ENCODE measurements around the gene UACA.

The UACA gene

DNA sequence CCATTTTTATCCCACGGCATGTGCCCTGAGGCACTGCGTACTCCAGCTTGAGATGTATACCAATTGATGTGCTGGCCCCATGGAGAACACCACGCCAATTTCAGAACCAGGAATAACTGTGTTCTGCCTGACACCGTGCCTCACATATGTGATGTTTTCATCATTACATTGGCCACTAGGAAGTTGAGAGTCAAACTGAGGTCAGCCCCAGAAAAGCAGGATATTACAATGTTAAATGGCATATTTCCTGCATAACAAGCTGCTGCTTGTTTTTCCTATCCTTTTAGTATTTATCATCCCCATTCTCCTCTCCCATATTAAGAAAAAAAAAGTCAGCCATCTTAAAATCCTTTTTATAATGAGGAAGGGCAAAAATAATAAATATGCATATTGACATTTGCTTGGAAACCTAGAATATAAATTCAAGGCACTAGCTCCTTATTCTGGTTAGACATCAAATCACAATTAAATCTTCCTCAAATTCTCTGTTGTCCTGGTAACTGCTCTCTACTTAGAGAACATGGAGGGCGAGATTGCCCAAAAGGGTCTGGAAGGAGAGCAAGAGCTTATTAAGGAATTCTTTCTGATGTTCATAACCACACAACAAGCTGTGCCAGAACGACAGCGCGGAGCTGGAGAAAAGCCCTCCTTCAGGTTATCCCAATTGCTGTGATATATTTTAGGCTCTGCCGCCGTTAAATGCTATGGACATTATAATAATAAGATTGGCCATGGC lies 112.6 kb downstream of the UACA start:
- no peak for DNase-seq (ENCODE audit: low read depth, low spot score)
- H3K4me3 ChIP-seq: no peak overlapping the region
- H3K9me3 ChIP-seq (ENCODE audit: low read depth, low read length): no peaks in the 10 kb centered on the region
- H3K36me3 ChIP-seq (ENCODE audit: insufficient read depth, low read length): no peaks in the 10 kb centered on the region
- H3K9ac ChIP-seq (ENCODE audit: insufficient read length): no peak overlapping the region
- TF ChIP-seq EZH2 (IDR thresholded peaks at IDR 0.05) (no peak), POLR2AphosphoS5 (IDR thresholded peaks at IDR 0.05; ENCODE audit: borderline replicate concordance, low read depth, low read length) (no peak), FOXP2 (optimal IDR thresholded peaks at IDR 0.05; ENCODE audit: control extremely low read depth, extremely low read length, insufficient read depth) (no peak)
- H3K27ac ChIP-seq: no peak overlapping the region

- no peak overlapping the region for H3K4me3 ChIP-seq
- H3K9me3 ChIP-seq (ENCODE audit: low read depth, low read length): no peaks in the 10 kb centered on the region
- H3K36me3 ChIP-seq (ENCODE audit: insufficient read depth, low read length): no peaks in the 10 kb centered on the region
- no peak for DNase-seq (ENCODE audit: low read depth, low spot score)
- no peak for TF ChIP-seq FOXP2 (optimal IDR thresholded peaks at IDR 0.05; ENCODE audit: control extremely low read depth, extremely low read length, insufficient read depth)
- TF ChIP-seq EZH2 (IDR thresholded peaks at IDR 0.05): no peak
- no peak for TF ChIP-seq POLR2AphosphoS5 (IDR thresholded peaks at IDR 0.05; ENCODE audit: borderline replicate concordance, low read depth, low read length)
- H3K9ac ChIP-seq (ENCODE audit: insufficient read length): no peak overlapping the region
- H3K27ac ChIP-seq: no peak overlapping the region
Measured at GRCh38 chr15:70647396-70647795, 116.0 kb downstream of the UACA start.

GRCh38 chr15:70646169-70646568 lies 117.2 kb downstream of the UACA start:
- no peak for DNase-seq (ENCODE audit: low read depth, low spot score)
- Histone ChIP-seq H3K9me3 (ENCODE audit: low read depth, low read length) (no peaks in the 10 kb centered on the region), H3K36me3 (ENCODE audit: insufficient read depth, low read length) (no peaks in the 10 kb centered on the region), H3K27ac (no peak overlapping the region), H3K9ac (ENCODE audit: insufficient read length) (no peak overlapping the region), H3K4me3 (no peak overlapping the region)
- TF ChIP-seq POLR2AphosphoS5 (IDR thresholded peaks at IDR 0.05; ENCODE audit: borderline replicate concordance, low read depth, low read length) (no peak), EZH2 (IDR thresholded peaks at IDR 0.05) (no peak), FOXP2 (optimal IDR thresholded peaks at IDR 0.05; ENCODE audit: control extremely low read depth, extremely low read length, insufficient read depth) (no peak)

DNA sequence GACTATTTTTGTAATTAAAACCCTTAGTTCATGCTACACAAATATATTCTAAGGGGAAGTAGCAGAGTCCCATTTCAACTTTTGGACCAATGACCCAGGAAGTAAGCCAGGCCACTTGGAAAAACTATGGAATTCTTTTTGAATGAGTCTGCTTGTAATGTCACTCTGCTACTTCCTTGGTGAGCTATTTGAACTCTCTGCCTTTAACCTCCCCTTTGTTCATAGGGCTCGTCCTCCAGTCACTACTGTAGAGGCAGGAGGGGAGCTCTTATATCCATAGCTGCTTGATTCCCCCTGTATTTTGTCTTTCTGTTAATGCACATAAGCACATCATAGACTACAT lies 119.6 kb downstream of the UACA start:
- Histone ChIP-seq H3K36me3 (ENCODE audit: insufficient read depth, low read length) (no peaks in the 10 kb centered on the region), H3K9me3 (ENCODE audit: low read depth, low read length) (no peaks in the 10 kb centered on the region), H3K4me3 (no peak overlapping the region), H3K9ac (ENCODE audit: insufficient read length) (no peak overlapping the region), H3K27ac (no peak overlapping the region)
- no peak for DNase-seq (ENCODE audit: low read depth, low spot score)
- TF ChIP-seq POLR2AphosphoS5 (IDR thresholded peaks at IDR 0.05; ENCODE audit: borderline replicate concordance, low read depth, low read length) (no peak), FOXP2 (optimal IDR thresholded peaks at IDR 0.05; ENCODE audit: control extremely low read depth, extremely low read length, insufficient read depth) (no peak), EZH2 (IDR thresholded peaks at IDR 0.05) (no peak)

GRCh38 chr15:70643106-70643782 lies 120.1 kb downstream of the UACA start:
- Histone ChIP-seq H3K9ac (ENCODE audit: insufficient read length) (no peak overlapping the region), H3K36me3 (ENCODE audit: insufficient read depth, low read length) (no peaks in the 10 kb centered on the region), H3K9me3 (ENCODE audit: low read depth, low read length) (no peaks in the 10 kb centered on the region), H3K4me3 (no peak overlapping the region), H3K27ac (no peak overlapping the region)
- DNase-seq (ENCODE audit: low read depth, low spot score): no peak
- TF ChIP-seq POLR2AphosphoS5 (IDR thresholded peaks at IDR 0.05; ENCODE audit: borderline replicate concordance, low read depth, low read length): no peak

GRCh38 chr15:70636540-70637165 lies 126.7 kb downstream of the UACA start:
- TF ChIP-seq EZH2 (IDR thresholded peaks at IDR 0.05): no peak
- no peak for TF ChIP-seq FOXP2 (optimal IDR thresholded peaks at IDR 0.05; ENCODE audit: control extremely low read depth, extremely low read length, insufficient read depth)
- no peak for TF ChIP-seq POLR2AphosphoS5 (IDR thresholded peaks at IDR 0.05; ENCODE audit: borderline replicate concordance, low read depth, low read length)
- no peak overlapping the region for H3K27ac ChIP-seq
- H3K9ac ChIP-seq (ENCODE audit: insufficient read length): no peak overlapping the region
- H3K9me3 ChIP-seq (ENCODE audit: low read depth, low read length): no peaks in the 10 kb centered on the region
- no peak overlapping the region for H3K4me3 ChIP-seq
- DNase-seq (ENCODE audit: low read depth, low spot score): no peak
- H3K36me3 ChIP-seq (ENCODE audit: insufficient read depth, low read length): no peaks in the 10 kb centered on the region

DNA sequence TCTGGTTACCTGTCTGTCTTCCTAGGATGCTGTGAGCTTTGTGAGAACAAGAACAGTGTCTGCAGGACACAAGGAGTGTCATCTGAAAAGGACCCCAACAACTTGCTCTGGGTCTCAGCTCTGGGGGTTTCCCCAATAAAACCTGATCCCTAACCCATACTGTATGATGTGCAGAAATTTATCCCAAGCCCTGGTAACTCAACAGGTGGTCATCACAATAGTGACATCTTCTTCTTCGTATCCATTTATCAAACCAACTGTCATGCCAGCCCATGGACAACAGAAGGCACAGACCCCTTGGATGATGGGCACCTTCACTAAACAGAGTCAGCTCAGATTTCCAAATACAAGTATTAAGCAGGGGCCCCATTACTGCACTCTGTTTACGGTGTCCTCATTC lies 127.5 kb downstream of the UACA start:
- H3K4me3 ChIP-seq: no peak overlapping the region
- no peaks in the 10 kb centered on the region for H3K9me3 ChIP-seq (ENCODE audit: low read depth, low read length)
- TF ChIP-seq FOXP2 (optimal IDR thresholded peaks at IDR 0.05; ENCODE audit: control extremely low read depth, extremely low read length, insufficient read depth) (no peak), POLR2AphosphoS5 (IDR thresholded peaks at IDR 0.05; ENCODE audit: borderline replicate concordance, low read depth, low read length) (no peak), EZH2 (IDR thresholded peaks at IDR 0.05) (no peak)
- H3K36me3 ChIP-seq (ENCODE audit: insufficient read depth, low read length): no peaks in the 10 kb centered on the region
- no peak for DNase-seq (ENCODE audit: low read depth, low spot score)
- no peak overlapping the region for H3K27ac ChIP-seq
- H3K9ac ChIP-seq (ENCODE audit: insufficient read length): no peak overlapping the region

GRCh38 chr15:70633991-70634390 lies 129.4 kb downstream of the UACA start:
- no peak for TF ChIP-seq FOXP2 (optimal IDR thresholded peaks at IDR 0.05; ENCODE audit: control extremely low read depth, extremely low read length, insufficient read depth)
- no peak for TF ChIP-seq POLR2AphosphoS5 (IDR thresholded peaks at IDR 0.05; ENCODE audit: borderline replicate concordance, low read depth, low read length)
- no peak for TF ChIP-seq EZH2 (IDR thresholded peaks at IDR 0.05)
- H3K9ac ChIP-seq (ENCODE audit: insufficient read length): no peak overlapping the region
- H3K4me3 ChIP-seq: no peak overlapping the region
- no peaks in the 10 kb centered on the region for H3K9me3 ChIP-seq (ENCODE audit: low read depth, low read length)
- no peak for DNase-seq (ENCODE audit: low read depth, low spot score)
- no peaks in the 10 kb centered on the region for H3K36me3 ChIP-seq (ENCODE audit: insufficient read depth, low read length)
- H3K27ac ChIP-seq: no peak overlapping the region

All from SK-N-MC (cell line).